NCI-H2196 treated with DMSO at 0.1 percent for 48 hours (cell line): Measurements from ENCODE around the gene POPDC3.
"Not testable (repeated sequence)": the region's sequence is repeated elsewhere in the genome, so short reads cannot be mapped to it uniquely, and the experiment has no call there.

Source experiments
- DNase-seq: peaks from one replicate; lab custom pipeline; 2025; ENCODE audit not compliant: unreplicated experiment; lab: John Stamatoyannopoulos, UW

The POPDC3 gene

GRCh38 chr6:105196076-105196475 is 16.3 kb upstream of the POPDC3 start:
- no peak for DNase-seq

- no peak for DNase-seq
These were observed 14.8 kb upstream of the POPDC3 start for GRCh38 chr6:105194591-105194990.

GRCh38 chr6:105194106-105194505 is 14.3 kb upstream of the POPDC3 start:
- no peak for DNase-seq

GRCh38 chr6:105193647-105194046 is 13.8 kb upstream of the POPDC3 start:
- no peak for DNase-seq

GRCh38 chr6:105192707-105193465 is 13.1 kb upstream of the POPDC3 start:
- no peak for DNase-seq

GRCh38 chr6:105191351-105191750 is 11.5 kb upstream of the POPDC3 start:
- DNase-seq, result no peak

GRCh38 chr6:105189026-105189820 is 9.4 kb upstream of the POPDC3 start:
- no peak for DNase-seq

GRCh38 chr6:105188251-105188650 is 8.4 kb upstream of the POPDC3 start:
- no peak for DNase-seq

DNA sequence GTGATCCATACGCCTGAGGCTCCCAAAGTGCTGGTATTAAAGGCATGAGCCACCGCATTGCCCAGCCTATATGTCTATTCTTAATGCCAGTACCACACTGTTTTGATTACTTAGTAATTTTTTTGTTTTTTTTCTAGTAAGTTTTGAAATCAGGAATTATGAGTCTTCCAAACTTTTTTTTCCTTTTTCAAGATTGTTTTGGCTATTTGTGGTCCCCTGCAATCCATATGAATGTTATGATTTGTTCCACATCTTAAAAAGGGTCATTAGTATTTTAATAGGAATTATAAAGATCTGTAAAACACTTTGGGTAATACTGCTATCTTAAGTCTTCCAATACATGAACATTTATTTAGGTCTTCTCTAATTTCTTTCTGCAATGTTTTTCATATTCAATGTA is 6.8 kb upstream of the POPDC3 start:
- no peak for DNase-seq

GRCh38 chr6:105184921-105185320 is 5.1 kb upstream of the POPDC3 start:
- no peak for DNase-seq

GRCh38 chr6:105181981-105182515 is 2.2 kb upstream of the POPDC3 start:
- DNase-seq, result no peak

DNA sequence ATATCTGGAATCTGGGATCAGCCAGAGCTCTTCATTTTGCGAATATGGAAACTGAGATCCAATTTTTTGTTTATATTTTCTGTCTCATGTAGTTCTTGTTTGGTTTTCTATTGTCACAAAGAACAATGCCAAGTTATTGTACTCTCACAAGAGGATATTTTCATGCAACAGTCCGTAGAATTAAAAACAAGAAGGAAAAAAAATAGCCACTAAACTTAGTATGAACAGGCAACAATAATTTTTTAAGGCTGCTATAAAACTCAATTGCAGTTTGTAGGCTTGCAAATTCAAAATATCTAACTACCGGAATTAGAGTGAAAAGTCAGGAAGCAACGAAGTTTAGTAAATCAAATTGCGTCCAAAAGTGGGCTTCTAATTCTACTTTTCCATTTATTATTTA is 1.2 kb downstream of the POPDC3 start:
- no peak for DNase-seq

DNA sequence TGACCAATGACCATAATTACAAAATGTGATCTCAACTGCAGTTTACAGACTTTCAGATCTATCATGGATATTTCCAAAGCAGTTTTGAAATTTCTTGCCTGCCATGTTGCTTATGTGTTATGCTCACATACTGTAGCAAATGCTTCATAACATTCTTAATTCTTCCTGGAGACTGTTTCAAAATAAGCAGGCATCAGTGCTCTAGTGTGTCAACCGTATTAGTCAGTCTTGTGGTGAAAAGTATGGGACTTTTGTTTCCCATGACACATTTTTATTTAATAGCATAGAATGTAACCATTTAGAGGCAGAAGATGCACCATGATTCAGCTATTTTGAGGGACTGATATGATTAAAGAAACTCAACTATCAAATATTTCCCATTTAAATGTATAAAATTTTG is 1.7 kb downstream of the POPDC3 start:
- DNase-seq, result no peak

- DNase-seq, result no peak
These were observed 2.3 kb downstream of the POPDC3 start for GRCh38 chr6:105177556-105177955.

DNA sequence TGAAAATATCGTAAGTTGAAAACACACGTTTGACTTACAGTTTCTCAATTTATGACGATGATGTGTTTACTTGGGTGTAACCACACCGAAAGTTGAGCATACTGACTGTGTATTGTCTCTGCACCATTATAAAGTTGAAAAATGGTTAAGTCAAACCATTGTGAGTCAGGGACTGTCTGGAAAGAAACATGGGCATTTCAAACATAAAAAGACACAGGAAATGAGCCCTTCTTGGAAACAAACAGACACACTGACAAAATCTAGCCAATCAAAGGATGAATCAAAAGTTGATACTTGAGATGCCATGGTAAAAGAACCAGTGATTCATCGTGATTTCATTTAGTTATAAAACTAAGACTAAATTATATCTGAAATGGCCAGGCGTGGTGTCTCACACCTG is 5.3 kb downstream of the POPDC3 start:
- DNase-seq, result no peak

- not testable (repeated sequence) for DNase-seq
These were observed 7.3 kb downstream of the POPDC3 start for GRCh38 chr6:105172515-105172914.

- no peak for DNase-seq
These were observed 9.8 kb downstream of the POPDC3 start for GRCh38 chr6:105170059-105170458.

GRCh38 chr6:105167914-105168313 is 11.9 kb downstream of the POPDC3 start:
- no peak for DNase-seq

- DNase-seq, result peak; percentile 51
These were observed 15.4 kb downstream of the POPDC3 start for GRCh38 chr6:105164418-105164817.

GRCh38 chr6:105163183-105163582 is 16.6 kb downstream of the POPDC3 start:
- no peak for DNase-seq

- no peak for DNase-seq
These were observed 17.4 kb downstream of the POPDC3 start for GRCh38 chr6:105162377-105162776.

DNA sequence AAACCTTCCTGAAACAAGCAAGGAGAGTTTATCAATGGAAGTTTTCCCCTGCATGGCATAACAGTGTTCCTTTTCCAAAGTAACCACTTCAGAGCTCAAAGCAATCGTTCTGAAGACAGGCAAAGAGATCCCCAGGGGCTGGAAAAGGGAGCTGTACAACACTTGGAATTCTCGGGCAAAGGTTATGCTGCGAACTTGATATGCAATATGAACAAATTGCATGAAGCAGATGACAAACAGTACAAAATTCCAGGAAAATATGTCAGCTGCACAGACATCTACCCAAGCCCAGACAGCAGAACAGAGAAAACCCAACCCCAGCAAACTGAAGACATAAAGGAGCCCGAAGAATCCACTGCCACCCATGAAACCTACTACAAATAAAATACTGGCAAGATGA is 18.4 kb downstream of the POPDC3 start:
- no peak for DNase-seq
